Measurements from ENCODE around the gene PPM1B.
"Not testable (repeated sequence)": the region's sequence is repeated elsewhere in the genome, so short reads cannot be mapped to it uniquely, and the experiment has no call there.

Gene PPM1B

DNA sequence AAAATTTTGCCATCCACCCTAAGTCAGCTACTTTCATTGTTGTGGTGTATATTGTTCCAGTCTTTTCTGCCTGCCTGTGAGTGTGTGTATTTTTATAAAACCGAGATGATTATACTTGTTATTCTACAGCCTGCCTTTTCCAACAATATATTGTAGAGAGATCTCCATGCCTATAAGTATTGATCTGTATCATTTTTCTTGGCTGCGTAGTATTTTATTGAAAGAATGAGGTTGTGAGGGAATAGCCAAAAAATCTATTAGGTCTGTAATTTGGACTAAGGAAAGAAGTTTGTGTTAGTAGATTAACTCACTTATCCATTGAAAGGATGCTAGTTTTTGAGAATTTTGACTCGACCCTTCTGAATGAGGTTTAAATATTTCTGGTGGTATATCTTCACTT is 34.9 kb downstream of the PPM1B start:
- no peak for DNase-seq

DNA sequence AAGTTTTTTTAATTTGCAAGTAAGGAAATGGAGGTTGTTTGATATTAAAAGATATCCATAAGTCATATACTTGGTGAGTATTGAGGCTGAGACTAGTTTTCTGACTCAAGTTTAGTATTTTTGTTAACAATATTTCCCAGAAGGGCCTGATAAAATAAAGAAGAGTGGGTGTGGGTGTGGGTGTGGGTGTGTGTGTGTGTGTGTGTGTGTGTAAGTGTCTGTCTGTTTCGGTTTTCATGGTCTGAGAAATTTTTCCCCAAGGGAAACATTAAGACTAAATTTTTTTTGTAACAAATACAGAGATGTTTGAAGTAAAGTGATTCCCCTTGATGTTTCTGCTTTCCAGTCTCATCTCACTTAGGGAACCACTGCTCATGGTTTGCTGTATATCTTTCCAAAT is 36.5 kb downstream of the PPM1B start:
- DNase-seq: no peak

DNA sequence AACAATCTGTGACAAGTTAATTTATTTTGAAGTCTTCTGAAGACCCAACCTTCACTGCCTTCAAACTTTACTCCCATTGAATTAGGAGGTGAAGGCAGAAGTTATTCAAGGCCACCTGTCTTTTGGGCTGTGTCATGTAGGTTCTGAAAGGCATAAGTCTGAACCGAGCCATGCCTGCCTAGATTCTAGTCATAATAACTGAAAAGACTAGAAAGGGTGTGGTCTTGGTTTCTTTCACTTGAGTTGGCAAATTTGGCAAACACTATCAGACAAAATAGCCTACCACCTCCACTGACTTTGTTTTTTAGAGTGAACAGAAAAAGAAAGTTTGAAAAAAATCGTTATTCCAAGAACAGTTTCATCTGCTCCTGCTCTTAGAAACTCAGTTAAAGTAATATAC is 38.4 kb downstream of the PPM1B start:
- DNase-seq: no peak

DNA sequence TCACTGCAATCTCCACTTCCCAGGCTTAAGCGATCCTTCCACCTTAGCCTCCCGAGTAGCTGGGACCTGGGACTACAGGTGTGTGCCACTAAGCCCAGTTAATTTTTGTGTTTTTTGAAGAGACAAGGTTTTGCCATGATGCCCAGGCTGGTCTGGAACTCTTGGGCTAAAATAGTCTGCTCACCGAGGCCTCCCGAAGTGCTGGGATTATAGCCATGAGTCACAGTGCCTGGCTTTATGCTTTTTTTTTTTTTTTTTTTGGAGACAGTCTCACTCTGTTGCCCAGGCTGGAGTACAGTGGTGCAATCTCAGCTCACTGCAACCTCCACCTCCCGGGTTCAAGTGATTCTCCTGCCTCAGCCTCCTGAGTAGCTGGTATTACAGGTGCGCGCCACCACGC is 39.0 kb downstream of the PPM1B start:
- DNase-seq: not testable (repeated sequence)

DNA sequence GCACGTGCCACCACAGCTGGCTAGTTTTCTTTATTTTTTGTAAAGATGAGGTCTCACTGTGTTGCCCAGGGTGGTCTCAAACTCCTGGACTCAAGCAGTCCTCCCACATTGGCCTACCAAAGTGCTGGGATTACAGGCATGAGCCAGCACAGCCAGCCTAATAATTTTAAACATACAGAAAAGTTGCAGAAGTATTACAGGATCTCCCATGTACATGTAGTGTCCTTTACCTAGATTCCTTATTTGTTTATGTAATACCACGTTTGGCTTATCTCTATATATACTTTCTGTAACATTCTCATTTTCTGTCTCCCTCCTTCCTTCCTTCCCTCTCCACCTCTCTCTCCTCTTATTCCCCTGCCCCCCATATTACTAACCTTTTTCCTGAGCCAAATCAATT is 41.7 kb downstream of the PPM1B start:
- no peak for DNase-seq

DNA sequence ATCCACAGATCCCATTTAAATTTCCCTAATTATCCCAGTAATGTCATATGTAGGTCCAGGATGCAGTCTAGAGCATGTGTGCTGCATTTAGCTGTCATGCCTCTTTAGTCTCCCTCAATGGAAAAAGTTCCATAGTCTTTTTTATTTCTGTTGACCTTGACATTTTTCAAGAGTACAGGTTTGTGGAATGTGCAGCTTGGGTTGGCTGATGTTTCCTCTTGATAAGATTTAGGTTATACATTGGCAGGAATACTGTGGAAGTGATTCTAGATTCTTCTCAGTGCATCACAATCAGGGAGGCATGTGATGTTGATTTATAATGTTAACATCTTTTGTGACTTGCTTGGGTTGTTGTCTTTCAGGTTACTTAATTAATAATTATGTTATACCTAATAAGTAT is 42.5 kb downstream of the PPM1B start:
- DNase-seq: no peak

DNA sequence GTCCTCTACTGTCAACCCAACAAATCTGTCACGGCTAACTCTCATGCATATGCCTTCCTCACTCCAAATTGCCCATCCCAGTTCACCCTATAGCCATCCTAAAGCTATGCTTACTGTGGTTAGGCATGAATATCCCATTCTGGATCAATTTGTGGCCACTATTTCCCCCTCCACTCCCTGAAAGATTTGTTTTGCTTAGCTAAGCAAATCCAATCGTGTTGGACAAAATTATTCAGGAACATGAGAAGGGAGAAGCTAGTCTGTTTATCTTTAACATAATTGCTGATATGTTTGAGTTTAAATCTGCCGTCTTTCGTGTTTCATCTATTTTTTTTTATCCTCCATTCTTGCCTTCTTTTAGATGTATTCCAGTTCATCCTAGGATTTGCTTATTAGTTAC is 43.6 kb downstream of the PPM1B start:
- DNase-seq: no peak

DNA sequence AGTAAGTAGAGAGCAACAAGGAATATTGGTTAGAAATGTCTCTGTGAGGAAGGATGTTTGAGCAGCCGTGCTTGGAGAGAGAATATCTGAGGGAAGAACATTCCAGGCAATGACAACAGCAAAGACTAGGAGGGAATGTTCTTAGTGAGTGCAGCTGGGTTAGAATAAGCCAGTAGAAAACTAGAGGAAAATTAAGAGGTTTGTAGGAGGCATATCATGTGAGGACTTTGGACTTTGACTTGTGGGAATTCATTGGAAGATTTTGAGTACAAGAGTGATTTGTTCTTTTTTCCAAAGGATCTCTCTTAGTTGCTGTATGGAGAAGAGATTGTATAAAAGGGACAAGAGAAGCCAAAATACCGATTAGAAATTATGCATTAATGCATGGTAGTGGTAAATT is 47.2 kb downstream of the PPM1B start:
- no peak for DNase-seq

DNA sequence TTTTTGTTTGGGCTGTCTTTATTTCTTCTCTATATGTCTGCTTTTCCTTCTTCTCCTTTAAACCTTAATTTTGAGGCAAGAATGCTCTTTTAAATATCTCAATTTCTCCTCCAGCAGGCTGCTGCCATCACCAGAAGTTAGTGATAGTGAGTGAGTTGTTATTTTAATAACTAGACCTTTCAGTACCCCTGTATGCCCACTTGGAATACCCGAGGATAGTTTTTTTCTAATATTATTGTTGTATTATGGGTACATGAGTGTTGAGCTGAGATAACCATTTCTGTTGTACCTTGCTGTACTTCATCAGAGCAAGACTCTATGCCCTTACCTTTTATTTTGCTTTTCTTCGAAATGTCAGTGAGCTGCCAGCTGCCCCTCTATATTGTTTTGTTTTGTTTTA is 50.1 kb downstream of the PPM1B start:
- DNase-seq: no peak

DNA sequence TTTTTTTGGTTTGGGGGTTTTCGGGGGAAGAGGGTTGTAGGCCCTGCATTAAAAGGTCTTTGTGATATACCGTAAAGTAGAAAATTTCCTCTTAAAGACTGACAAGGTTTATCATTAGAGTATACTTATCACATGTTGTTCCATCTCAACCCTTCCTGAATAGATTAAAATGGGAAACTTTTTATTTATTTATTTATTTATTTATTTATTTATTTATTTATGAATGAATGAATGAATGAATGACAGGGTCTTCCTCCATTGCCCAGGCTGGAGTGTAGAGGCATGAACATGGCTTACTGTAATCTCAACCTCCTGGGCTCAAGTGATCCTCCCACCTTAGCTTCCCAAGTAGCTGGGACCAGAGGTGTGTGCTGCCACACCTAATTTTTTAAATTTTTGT is 58.1 kb downstream of the PPM1B start:
- DNase-seq: no peak

DNA sequence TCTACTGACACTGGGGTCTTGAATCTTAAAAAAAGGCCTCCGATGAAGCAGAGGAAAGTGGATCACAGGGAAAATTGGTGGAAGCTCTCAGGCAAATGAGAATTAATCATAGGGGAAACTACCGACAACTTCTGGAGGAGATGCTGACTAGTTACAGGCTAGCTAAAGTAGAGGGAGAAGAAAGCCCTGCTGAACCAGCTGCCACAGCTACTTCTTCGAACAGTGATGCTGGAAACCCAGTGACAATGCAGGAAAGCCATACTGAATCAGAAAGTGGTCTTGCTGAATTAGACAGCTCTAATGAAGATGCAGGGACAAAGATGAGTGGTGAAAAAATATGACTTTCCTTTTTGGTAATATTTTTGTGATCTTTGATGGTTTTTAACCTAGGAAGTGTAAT is 61.7 kb downstream of the PPM1B start:
- DNase-seq: no peak

DNA sequence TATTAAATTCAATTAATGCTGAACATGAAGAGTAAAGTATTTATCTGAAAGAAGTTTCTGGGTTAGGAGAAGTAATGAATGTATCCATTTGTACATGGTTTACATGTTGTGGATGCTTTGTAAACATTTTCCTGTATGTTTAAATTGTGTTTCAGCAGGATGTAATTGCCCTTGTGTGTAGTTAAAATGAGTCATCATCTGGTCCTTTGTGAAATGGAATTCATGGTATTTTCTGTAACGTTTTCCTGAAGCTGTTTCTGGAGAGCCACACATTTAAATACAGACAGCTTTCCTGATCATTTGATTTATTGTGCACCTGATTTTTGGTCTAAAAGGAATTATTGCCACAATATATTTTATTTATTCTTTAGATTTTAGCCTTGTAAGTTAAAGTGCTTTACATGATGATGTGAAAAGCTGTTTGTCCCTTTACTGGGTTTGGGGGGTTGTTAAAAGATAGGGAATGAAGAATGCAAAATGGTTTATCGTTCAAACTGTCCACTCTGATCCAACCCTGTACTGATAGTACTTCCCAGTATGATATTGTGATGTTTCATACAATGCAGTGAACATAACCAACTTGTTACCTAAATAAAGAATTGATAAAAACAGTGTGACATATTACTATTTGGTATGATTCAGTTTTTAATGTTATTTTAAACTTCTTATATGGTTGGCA is 64.9 kb downstream of the PPM1B start:
- no peak for DNase-seq

DNA sequence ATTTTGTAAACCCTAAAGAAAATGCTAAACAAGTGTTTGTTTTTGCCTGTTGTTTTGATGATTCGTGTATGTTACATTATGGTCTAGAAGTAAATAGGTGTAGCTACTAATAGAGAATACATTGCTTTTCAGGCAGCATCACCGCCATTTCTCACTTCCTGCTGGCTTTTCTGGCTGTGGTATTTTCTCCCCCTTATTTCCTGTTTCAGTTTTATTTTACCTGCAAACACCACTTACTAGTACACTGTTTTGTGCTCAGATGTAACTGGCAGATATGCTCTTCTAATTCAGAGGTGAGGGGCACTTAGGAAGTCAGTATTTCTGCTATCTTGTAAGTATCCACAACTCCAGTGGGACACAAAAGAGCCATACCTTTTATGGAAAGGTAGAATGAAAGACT is 68.5 kb downstream of the PPM1B start:
- peak in 1 of 4 experiments; percentile 5 for DNase-seq

DNA sequence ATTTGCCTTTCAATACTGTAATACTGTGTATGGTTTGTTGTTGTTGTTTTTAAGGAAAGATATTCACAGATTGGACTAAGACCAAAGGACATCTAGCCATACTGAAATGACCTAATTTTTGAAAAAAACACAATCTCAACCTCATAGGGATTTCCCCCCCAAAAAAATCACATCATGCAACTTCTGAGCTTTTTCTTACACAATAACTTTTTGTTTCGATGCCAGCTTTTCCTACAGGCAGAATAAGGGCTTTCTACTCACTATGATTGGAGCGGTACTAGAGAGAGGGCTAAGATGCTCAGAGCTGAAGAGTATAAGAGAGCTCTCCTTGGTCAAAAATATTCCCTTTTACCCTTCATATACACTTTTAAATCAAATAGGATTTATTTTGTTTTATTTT is 74.2 kb downstream of the PPM1B start:
- DNase-seq: no peak

DNA sequence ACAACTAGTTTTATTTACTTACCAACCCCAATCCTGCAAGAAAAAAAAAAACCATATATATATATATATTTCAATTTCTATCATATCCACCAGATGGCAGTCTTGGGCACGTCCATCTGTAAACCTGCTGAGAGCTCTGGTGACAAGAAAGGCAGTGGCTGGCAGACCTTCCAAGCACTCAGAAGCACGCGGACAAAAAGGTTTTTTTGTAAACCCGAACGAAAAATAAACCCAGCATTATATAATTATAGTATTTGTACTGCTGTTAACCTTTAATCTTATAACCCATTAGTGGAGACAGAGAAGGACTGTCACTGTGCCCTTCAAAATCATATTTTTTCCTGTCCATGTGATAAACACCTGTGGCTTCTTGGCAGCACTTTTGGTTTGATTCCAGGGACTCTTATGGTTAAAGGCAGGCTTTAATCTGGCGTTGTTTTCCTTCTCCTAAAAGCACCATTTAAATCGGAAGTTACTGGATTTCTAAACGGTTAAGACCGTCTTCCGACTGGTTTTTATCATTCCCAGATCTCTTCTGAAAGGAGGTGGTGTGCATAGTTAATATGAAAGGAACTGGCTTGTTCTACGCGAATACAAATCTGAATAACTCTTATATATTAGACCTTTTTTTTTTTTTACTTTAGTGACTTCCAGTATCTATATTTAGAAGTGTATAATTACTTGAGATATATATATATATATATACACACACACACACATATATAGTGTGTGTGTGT is 75.6 kb downstream of the PPM1B start:
- peak in 3 of 4 experiments; percentile 7 to 16 (median 15) for DNase-seq

DNA sequence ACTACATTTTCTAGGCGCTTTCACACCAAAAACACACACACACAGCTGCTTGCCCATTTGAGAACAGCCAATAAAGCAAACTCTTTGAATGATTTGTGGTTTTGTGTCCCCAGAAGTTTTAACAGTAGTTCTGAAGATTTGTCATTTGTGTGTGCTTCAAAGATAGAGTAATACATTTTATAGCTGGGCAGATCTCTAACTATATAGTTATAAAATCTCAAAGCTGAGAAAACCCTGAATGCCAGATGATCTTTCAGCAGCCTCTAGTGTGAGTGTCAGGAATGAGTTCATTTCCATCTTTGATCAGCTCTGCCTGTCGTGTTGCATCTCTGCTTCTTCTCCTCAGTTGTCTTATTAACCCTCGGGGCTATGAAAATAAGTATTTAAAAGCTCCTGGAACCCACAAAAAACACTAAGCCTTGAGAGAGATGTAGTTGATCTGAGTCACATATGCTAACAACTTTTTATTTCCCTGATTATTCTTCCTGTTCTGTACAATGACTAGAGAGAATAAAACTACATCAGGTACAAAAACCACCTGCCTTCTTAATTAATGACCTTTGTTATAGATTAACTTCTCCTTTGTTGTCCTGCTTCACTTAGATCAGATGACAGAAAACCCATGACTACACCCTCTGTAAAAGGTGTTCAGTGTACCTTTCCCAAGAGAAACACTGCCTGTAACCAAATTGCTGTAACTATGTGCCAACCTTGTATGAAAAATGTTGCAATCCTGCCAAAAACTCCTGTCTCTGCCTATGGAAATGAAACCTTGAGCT is 76.6 kb downstream of the PPM1B start:
- DNase-seq: no peak

DNA sequence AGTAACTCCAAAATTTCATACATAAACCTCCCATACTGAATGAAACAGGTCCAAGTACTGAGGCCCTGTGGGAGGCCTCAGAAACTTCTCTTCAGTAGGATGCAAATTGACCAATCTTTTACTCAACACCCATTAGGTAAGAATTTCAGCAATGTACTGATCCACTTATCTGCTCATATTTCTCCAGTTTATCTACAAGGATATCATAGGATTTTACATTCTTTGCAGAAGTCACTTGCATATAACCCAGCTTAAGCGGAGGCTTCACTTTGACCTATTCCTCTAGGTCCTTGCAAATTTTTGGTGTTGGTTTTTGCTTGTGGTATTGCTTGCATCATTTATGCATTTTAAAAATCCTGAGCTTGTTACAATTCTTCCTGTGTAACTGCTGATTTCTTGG is 77.8 kb downstream of the PPM1B start:
- no peak for DNase-seq

DNA sequence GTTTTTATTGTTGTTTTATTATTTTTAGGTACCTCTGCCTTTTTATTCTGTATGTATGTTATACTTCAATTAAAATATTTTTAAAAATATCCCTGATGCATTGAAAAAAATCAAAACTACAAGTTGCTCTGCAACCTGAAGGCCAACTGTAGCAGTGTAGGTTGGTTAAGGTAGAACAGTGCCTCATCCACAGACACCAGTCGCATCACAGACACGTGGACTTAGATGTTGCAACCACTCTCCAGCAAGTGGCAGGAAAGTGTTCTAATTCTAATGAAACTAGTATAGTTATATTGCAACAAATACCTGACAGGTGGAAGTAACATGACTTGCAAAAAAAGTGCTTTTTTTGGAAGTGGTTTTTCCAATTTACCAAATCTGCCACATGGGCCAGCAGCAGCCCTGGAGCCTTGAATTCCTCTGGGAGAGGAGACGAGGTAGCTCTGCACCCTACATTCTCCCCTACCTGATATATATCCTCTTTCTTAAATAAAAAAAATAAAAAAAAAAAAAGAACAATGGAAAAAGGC is 78.2 kb downstream of the PPM1B start:
- DNase-seq: no peak

DNA sequence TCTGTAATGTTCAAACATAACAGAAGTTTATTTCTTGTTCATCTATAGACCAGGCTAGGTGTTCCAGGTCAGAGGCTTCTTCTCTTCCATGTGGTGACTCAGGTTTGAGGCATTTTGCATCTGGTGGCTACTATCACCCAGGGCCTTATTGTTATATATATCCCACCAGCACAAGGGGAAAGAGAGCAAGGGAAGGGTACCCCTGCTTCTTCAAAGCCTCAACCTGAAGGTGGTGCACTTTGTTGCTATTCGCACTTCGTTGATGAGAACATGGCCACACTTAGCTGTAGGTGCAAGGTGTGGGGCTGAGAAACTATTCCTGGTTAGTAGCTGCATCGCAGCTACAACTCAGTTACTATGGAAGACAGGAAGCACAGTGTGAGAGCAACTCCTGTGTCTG is 79.2 kb downstream of the PPM1B start:
- no peak for DNase-seq

DNA sequence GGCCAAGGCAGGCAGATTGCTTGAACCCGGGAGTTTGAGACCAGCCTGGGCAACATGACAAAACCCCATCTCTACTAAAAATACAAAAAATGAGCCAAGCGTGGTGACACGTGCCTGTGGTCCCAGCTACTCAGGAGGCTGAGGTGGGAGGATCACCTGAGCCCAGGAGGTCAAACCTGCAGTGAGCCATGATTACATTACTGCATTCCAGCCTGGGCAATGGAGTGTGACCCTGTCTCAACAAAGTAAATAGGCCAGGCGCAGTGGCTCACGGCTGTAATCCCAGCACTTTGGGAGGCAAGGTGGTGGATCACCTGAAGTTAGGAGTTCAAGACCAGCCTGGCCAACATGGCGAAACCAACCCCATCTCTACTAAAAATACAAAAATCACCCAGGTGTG is 80.6 kb downstream of the PPM1B start:
- not testable (repeated sequence) for DNase-seq

DNA sequence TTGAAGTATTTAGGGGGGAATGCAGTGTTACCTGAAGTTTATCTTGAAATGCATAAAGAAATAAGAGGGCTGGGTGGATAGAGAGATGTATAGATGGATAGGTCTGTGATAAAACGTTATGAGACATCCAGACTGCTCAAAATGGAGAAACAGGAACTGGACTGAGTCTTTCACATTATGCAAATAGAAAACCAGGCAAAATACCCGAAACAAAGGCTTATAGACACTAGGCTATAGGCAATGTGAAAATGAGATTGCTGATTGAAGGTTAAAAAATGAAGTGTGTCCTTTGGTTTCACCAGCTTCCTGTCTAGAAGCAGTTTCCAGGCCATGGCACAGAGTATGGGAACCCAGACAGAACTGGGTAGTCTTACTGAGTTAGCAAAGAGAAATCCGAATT is 81.7 kb downstream of the PPM1B start:
- DNase-seq: no peak

DNA sequence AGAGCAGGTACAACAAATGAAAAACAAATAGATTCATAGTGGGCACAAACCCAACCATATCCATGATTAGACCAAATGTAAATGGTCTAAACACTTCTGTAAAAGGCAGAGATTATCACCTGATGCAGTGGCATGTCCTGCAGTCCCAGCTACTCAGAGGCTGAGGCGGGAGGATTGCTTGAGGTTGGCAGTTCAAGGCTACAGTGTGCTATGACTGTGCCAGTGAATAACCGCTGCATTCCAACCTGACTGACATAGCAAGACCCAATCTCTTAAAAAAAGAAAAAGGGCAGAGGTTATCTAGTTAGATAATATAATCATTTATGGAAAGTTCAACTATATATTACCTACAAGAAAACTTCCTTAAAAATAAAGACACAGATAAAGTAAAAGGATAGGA is 85.3 kb downstream of the PPM1B start:
- no peak for DNase-seq

DNA sequence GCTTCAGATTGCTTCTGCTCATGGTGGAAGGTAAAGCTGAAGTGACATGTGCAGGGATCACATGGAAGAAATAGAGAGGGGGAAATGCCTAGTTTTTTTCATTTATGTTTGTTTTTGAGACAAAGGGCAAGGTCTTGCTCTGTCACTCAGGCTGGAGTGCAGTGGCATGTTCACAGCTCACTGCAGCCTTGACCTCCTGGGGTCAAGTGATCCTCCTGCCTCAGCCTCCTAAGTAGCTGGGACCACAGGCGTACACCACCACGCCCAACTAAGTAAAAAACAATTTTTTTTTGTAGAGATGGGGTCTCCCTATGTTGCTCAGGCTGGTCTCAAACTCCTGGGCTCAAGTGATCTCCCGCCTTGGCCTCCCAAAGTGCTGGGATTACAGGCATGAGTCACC is 87.0 kb downstream of the PPM1B start:
- DNase-seq: not testable (repeated sequence)

DNA sequence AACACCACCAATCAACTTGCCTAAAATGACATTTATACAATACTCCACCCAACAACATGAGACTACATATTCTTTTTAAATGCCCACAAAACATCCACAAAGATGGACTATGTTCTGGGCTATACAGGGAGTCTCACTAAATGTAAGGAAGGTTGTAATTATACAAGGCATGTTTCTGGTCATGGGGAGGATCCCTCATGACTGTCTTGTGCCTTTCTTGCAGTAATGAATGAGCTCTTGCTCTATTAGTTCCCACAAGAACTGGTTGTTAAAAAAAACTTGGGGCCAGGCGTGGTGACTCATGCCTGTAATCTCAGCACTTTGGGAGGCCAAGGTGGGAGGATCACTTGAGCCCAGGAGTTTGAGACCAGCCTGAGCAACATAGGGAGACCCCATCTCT is 89.1 kb downstream of the PPM1B start:
- not testable (repeated sequence) for DNase-seq
